ENCODE data around the gene TMEM263.

GRCh38 chr12:106907846-106908245, 47.9 kb upstream of the TMEM263 start:
- TF ChIP-seq EP300 (conservative IDR thresholded peaks at IDR 0.05; ENCODE audit: poor library complexity, severe bottlenecking) (no peak), CTCF (IDR thresholded peaks at IDR 0.05; ENCODE audit: poor library complexity, severe bottlenecking) (no peak), EZH2 (IDR thresholded peaks at IDR 0.05; ENCODE audit: borderline replicate concordance, insufficient read depth, low read length, poor library complexity, severe bottlenecking) (no peak), POLR2AphosphoS5 (IDR thresholded peaks at IDR 0.05) (no peak), TAF1 (IDR thresholded peaks at IDR 0.05; ENCODE audit: low read depth) (no peak), REST (IDR thresholded peaks at IDR 0.05; ENCODE audit: borderline replicate concordance) (no peak)
